Measurements from ENCODE around the gene CBX4.
A peak's percentile ranks its signal among the peaks of the same experiment; 100 is the strongest.

Gene CBX4

GRCh38 chr17:79875511-79875910 lies 36.3 kb upstream of the CBX4 start:
- no peak for TF ChIP-seq CTCF (IDR thresholded peaks at IDR 0.05; ENCODE audit: low read depth, low read length, missing control alignments)
- no peak for DNase-seq (ENCODE audit: low read depth)
- no peak overlapping the region for H3K4me3 ChIP-seq (ENCODE audit: low read depth, low read length)
- in situ Hi-C loops (cut with HindIII; ENCODE audit: low sequenced_read_pairs): no loop called here

- H3K4me3 ChIP-seq (ENCODE audit: low read depth, low read length): no peak overlapping the region
- in situ Hi-C loops (cut with HindIII; ENCODE audit: low sequenced_read_pairs): no loop called here
- TF ChIP-seq CTCF (IDR thresholded peaks at IDR 0.05; ENCODE audit: low read depth, low read length, missing control alignments): peak; percentile 52
- peak; percentile 6 for DNase-seq (ENCODE audit: low read depth)
Measured at GRCh38 chr17:79874329-79874981, 35.2 kb upstream of the CBX4 start.

GRCh38 chr17:79873583-79873982 lies 34.3 kb upstream of the CBX4 start:
- no peak for DNase-seq (ENCODE audit: low read depth)
- in situ Hi-C loops (cut with HindIII; ENCODE audit: low sequenced_read_pairs): no loop called here

GRCh38 chr17:79872762-79873161 lies 33.5 kb upstream of the CBX4 start:
- no peak for DNase-seq (ENCODE audit: low read depth)
- in situ Hi-C loops (cut with HindIII; ENCODE audit: low sequenced_read_pairs): no loop called here
- TF ChIP-seq CTCF (IDR thresholded peaks at IDR 0.05; ENCODE audit: low read depth, low read length, missing control alignments): no peak
- H3K4me3 ChIP-seq (ENCODE audit: low read depth, low read length): no peak overlapping the region

More at GRCh38 chr17:79873583-79873982, 34.3 kb upstream of the CBX4 start:
- no peak overlapping the region for H3K4me3 ChIP-seq (ENCODE audit: low read depth, low read length)
- TF ChIP-seq CTCF (IDR thresholded peaks at IDR 0.05; ENCODE audit: low read depth, low read length, missing control alignments): no peak

- no peak overlapping the region for H3K4me3 ChIP-seq (ENCODE audit: low read depth, low read length)
- no peak for DNase-seq (ENCODE audit: low read depth)
- TF ChIP-seq CTCF (IDR thresholded peaks at IDR 0.05; ENCODE audit: low read depth, low read length, missing control alignments): no peak
- in situ Hi-C loops (cut with HindIII; ENCODE audit: low sequenced_read_pairs): no loop called here
Measured at GRCh38 chr17:79871131-79871530, 31.9 kb upstream of the CBX4 start.

- DNase-seq (ENCODE audit: low read depth): no peak
- in situ Hi-C loops (cut with HindIII; ENCODE audit: low sequenced_read_pairs): no loop called here
- TF ChIP-seq CTCF (IDR thresholded peaks at IDR 0.05; ENCODE audit: low read depth, low read length, missing control alignments): no peak
- no peak overlapping the region for H3K4me3 ChIP-seq (ENCODE audit: low read depth, low read length)
Measured at GRCh38 chr17:79870540-79870939, 31.3 kb upstream of the CBX4 start.
